Spleen (tissue), 11 donors: ENCODE results near the gene XYLT1. TPM values are rescaled to one million over a fixed set of nuclear protein-coding genes. Genes with fewer than 3 reads are reported as not detected.

Experiments
- DNase-seq: peaks from one replicate; pipeline ENCODE4 v3.0.0-alpha.2; 2020
- H3K27ac ChIP-seq, 8 donors: fragments of 200-600 bp; sonication (generic) in 7 of 8; 1 replicate in 4 of 8; 2 replicates in 4 of 8; pipeline versions ENCODE4 v1.5.0 to v1.8.0; 2016 to 2021; ENCODE audit warnings: inconsistent platforms in 4 of 8, mild to moderate bottlenecking in 4 of 8, moderate library complexity in 1 of 8
- H3K27me3 ChIP-seq, 7 donors: fragments of 200-600 bp; sonication (generic) in 6 of 7; replicated peaks in 1 of 7; 1 replicate in 4 of 7; 2 replicates in 3 of 7; pipeline versions ENCODE4 v1.5.0 to v1.8.0; 2016 to 2021; ENCODE audit warnings: inconsistent platforms in 3 of 7, mild to moderate bottlenecking in 1 of 7
- H3K36me3 ChIP-seq, 6 donors: fragments of 200-600 bp; sonication (generic) in 5 of 6; 1 replicate in 4 of 6; 2 replicates in 2 of 6; pipeline versions ENCODE4 v1.5.0 to v1.8.0; 2016 to 2021; ENCODE audit warnings: inconsistent platforms in 2 of 6
- H3K4me1 ChIP-seq, 6 donors: fragments of 200-600 bp; sonication (generic) in 5 of 6; 1 replicate in 3 of 6; 2 replicates in 3 of 6; pipeline versions ENCODE4 v1.5.0 to v1.8.0; 2016 to 2021; ENCODE audit warnings: inconsistent platforms in 3 of 6
- H3K4me3 ChIP-seq, 8 donors: fragments of 200-600 bp; sonication (generic) in 7 of 8; 1 replicate in 4 of 8; 2 replicates in 4 of 8; pipeline versions ENCODE4 v1.5.0 to v1.8.0; 2016 to 2021; ENCODE audit warnings: inconsistent platforms in 4 of 8, mild to moderate bottlenecking in 4 of 8, moderate library complexity in 2 of 8
- H3K9me3 ChIP-seq, 8 donors: fragments of 200-600 bp; sonication (generic) in 7 of 8; 1 replicate in 4 of 8; 2 replicates in 4 of 8; pipeline versions ENCODE4 v1.5.0 to v1.8.0; 2016 to 2021; ENCODE audit warnings: inconsistent platforms in 4 of 8
- POLR2A ChIP-seq, 3 donors: fragments of 450-650 bp; IDR thresholded peaks; one replicate each; pipeline ENCODE4 v1.5.1; 2017; ENCODE audit warnings: antibody characterized with exemption in 3 of 3, mild to moderate bottlenecking in 1 of 3
- POLR2AphosphoS5 ChIP-seq, 3 donors: sonication (generic); formaldehyde crosslinking; IDR thresholded peaks; one replicate each; pipeline ENCODE4 v1.5.1; 2017; ENCODE audit warnings: antibody characterized with exemption in 3 of 3
- WGBS, 5 donors: extraction: QIAGEN DNeasy Blood & Tissue Kit in 3 of 5; methylation state at CpG; one replicate each; pipeline versions ENCODE4 v1.1.5 to v1.1.7; 2013 to 2018; 5-methylcytosine and 5-hydroxymethylcytosine counted together
- intact Hi-C: fragments of 100-400 bp; cut with DNase I; formaldehyde crosslinking; loops from one replicate; pipeline ENCODE4 v1.15.0; 2023; ENCODE audit warnings: low total_unique reads
- polyA plus RNA-seq, 3 donors: library from polyadenylated mRNA; stranded (reverse); fragments of 200-250 nt; gene quantifications; one replicate each; pipeline ENCODE4 v1.2.1, GENCODE V29; 2013
- total RNA-seq, 7 donors: library from RNA; depleted of rRNA in 3 of 7; stranded (reverse); fragments of >200 nt in 3 of 7; fragmentation: NEBNext Ultra II Directional in 4 of 7; extraction: Animal tissue kit (Norgen Biotek cat#: 25700) in 4 of 7; gene quantifications; one replicate each; pipeline versions ENCODE4 v1.1.0 to v1.2.1, GENCODE V29; 2016 to 2021
- TF ChIP-seq, protein P1 (sequence below), 11 experiments: fragments of 200-600 bp in 7 of 11; fragments of 450-650 bp in 4 of 11; sonication (generic) in 4 of 11; IDR thresholded peaks in 8 of 11; conservative IDR thresholded peaks in 3 of 11; 1 replicate in 7 of 11; 2 replicates in 4 of 11; pipeline versions ENCODE4 v1.4.0 to v1.8.0; 2016 to 2021; ENCODE audit warnings: antibody characterized with exemption in 11 of 11, inconsistent platforms in 4 of 11, mild to moderate bottlenecking in 1 of 11
- donor health status: healthy with polysubstance abuse.
- donor health status: DM: no; HTN: no; CAD: no; lungs with moderate emphysema.
- donor health status: DM: no; HTN: no; CAD: no.
- donor health status: Bipolar disorder and iron deficiency.
- donor health status: healthy.
- donor health status: DM: no; HTN: no; CAD: no.
- donor health status: DM: yes; HTN: yes; CAD: no.

XYLT1 gene
- total and polyA plus RNA-seq, 10 donors, result 2.1 to 40.7 (median 23.5) TPM

DNA sequence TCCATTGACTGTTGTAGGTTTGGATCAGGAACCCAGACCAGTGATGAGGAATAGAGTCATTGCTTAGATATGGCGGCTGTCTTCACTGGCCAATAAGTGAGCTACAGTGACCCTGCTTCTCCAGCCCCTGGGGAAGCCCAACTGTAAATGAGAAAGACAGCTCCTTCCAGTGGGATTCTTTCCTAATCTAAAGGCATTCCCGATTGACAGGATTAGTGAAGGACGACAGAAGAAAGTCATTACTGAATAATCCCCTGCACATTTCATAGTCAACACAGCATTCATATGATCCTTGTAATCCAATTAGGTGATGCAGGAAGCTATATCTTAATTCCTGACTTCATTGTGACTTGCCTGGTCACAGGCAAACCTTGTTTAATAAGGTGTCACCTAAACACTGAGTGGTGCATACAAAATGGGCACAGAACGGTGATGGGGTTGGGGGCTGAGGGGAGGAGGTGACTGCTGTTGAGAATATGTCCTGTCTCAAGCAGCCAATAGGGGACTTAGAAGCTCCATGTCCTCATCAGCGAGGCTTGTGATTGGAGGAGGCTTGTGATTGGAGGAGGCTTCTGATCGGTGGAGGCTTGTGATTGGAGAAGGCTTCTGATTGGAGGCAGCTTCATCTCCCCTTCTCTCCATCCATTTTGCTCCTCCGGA is 242.6 kb downstream of the XYLT1 start:
- TF ChIP-seq POLR2A (IDR thresholded peaks at IDR 0.05), result no peak
- TF ChIP-seq, protein P1, sequence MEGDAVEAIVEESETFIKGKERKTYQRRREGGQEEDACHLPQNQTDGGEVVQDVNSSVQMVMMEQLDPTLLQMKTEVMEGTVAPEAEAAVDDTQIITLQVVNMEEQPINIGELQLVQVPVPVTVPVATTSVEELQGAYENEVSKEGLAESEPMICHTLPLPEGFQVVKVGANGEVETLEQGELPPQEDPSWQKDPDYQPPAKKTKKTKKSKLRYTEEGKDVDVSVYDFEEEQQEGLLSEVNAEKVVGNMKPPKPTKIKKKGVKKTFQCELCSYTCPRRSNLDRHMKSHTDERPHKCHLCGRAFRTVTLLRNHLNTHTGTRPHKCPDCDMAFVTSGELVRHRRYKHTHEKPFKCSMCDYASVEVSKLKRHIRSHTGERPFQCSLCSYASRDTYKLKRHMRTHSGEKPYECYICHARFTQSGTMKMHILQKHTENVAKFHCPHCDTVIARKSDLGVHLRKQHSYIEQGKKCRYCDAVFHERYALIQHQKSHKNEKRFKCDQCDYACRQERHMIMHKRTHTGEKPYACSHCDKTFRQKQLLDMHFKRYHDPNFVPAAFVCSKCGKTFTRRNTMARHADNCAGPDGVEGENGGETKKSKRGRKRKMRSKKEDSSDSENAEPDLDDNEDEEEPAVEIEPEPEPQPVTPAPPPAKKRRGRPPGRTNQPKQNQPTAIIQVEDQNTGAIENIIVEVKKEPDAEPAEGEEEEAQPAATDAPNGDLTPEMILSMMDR (IDR thresholded peaks at IDR 0.05 in 8 of 11, conservative IDR thresholded peaks at IDR 0.05 in 3 of 11), result no peak
- no peak for TF ChIP-seq POLR2AphosphoS5 (IDR thresholded peaks at IDR 0.05)
- WGBS, 5 donors, result 89 to 96% (median 92%) methylated on average over 7 of the region's 7 CpGs

DNA sequence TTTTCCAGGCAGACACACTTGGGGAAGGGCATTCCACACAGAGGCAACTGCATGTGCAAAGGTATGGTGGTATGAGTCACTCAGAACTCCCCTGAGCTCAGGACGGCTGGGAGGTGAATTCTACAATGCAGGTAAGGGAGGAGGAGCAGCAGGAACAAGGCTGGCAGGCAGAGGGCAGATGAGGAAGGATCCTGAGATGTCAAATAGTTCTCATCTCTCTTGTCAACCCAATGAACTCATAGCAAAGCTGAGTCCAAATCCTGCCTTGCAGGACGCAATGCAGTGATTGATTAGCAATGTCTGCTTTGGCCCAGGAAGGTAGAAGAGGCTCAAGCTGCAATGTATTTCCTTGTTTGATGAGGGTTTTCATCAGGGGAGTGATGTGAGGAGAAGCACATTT is 243.5 kb downstream of the XYLT1 start:
- no peak for DNase-seq
- H3K27me3 ChIP-seq, result no peaks in the 10 kb centered on the region
- TF ChIP-seq POLR2A (IDR thresholded peaks at IDR 0.05), result no peak
- intact Hi-C loops, result no loop called here
- H3K36me3 ChIP-seq, result peaks cover 0 to 11% (median 0%) of the 10 kb centered on the region in 6 donors
- no peak overlapping the region for H3K27ac ChIP-seq
- H3K9me3 ChIP-seq, result no peaks in the 10 kb centered on the region
- H3K4me1 ChIP-seq, result peaks cover 0 to 35% (median 16%) of the 10 kb centered on the region in 6 donors
- 76 to 86% (median 80%) methylated on average over 2 of the region's 2 CpGs for WGBS, 5 donors
- H3K4me3 ChIP-seq, result no peak overlapping the region

More for the DNA sequence above, 242.6 kb downstream of the XYLT1 start:
- intact Hi-C loops, result no loop called here
- Histone ChIP-seq H3K9me3 (no peaks in the 10 kb centered on the region), H3K27ac (no peak overlapping the region), H3K27me3 (no peaks in the 10 kb centered on the region), H3K36me3 (peaks cover 0 to 18% (median 0%) of the 10 kb centered on the region in 6 donors), H3K4me3 (no peak overlapping the region), H3K4me1 (peaks cover 0 to 28% (median 13%) of the 10 kb centered on the region in 6 donors)
- no peak for DNase-seq

- WGBS, 5 donors, result 66 to 75% (median 69%) methylated on average over 7 of the region's 7 CpGs
- TF ChIP-seq POLR2AphosphoS5 (IDR thresholded peaks at IDR 0.05), result no peak
- TF ChIP-seq, protein P1 (IDR thresholded peaks at IDR 0.05 in 8 of 11, conservative IDR thresholded peaks at IDR 0.05 in 3 of 11), result no peak
- no peak for TF ChIP-seq POLR2A (IDR thresholded peaks at IDR 0.05)
- Histone ChIP-seq H3K9me3 (no peaks in the 10 kb centered on the region), H3K36me3 (peaks cover 0 to 11% (median 0%) of the 10 kb centered on the region in 6 donors), H3K27me3 (no peaks in the 10 kb centered on the region), H3K4me1 (peaks cover 0 to 35% (median 16%) of the 10 kb centered on the region in 6 donors), H3K27ac (peak overlapping the region in 3 of 8 donors; percentile 28 to 41 (median 30)), H3K4me3 (no peak overlapping the region)
- no peak for DNase-seq
- intact Hi-C loops, result no loop called here
Observed at GRCh38 chr16:17225541-17225940, 245.2 kb downstream of the XYLT1 start.

DNA sequence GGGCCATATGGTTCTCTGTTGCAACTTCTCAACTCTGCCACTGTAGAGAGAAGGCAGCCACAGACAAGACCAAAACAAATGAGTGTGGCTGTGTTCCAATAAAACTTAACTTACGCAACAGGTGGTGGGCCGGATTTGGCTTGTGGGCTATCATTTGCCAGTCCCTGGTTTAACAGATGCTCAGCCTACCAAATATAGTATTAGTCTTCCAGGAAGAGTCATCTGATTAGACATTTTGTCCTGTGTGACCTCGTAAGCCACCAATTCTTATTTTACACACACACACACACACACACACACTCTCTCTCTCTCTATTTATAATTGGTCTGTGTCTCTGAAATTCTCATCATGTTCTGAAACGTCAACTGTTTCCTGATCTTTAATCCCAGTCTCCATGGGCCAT is 245.9 kb downstream of the XYLT1 start:
- no peak for DNase-seq
- 24 to 48% (median 31%) methylated on average over 4 of the region's 4 CpGs for WGBS, 5 donors
- Histone ChIP-seq H3K27ac (peak overlapping the region in 3 of 8 donors; percentile 28 to 41 (median 30)), H3K36me3 (peaks cover 0 to 11% (median 0%) of the 10 kb centered on the region in 6 donors), H3K27me3 (no peaks in the 10 kb centered on the region), H3K4me3 (no peak overlapping the region), H3K9me3 (no peaks in the 10 kb centered on the region), H3K4me1 (peaks cover 0 to 35% (median 16%) of the 10 kb centered on the region in 6 donors)
- TF ChIP-seq POLR2A (IDR thresholded peaks at IDR 0.05) (no peak), POLR2AphosphoS5 (IDR thresholded peaks at IDR 0.05) (peak in 1 of 3 donors; percentile 38)
- intact Hi-C loops, result no loop called here

DNA sequence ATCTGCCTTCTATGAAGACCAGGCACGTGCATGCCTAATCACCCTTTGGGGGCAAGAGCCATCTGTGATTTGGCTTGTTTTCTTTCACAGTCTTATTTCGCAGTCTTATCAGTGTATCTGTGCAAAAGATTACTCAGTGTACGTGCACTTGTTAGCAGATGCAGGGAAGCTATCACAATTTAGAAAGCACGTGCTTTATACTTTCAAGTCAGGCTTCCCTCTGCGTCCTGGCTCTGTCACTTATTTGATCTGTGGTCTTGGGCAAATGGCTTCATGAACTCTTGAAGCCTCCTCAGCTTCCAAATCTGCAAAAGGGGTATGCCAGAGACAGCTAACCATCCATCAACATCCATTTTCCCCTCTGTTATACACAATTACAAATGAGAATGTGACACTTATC is 246.4 kb downstream of the XYLT1 start:
- DNase-seq, result no peak
- Histone ChIP-seq H3K27me3 (no peaks in the 10 kb centered on the region), H3K27ac (peak overlapping the region in 1 of 8 donors; percentile 21), H3K4me3 (no peak overlapping the region), H3K9me3 (no peaks in the 10 kb centered on the region), H3K36me3 (peaks cover 0 to 11% (median 0%) of the 10 kb centered on the region in 6 donors), H3K4me1 (peaks cover 0 to 35% (median 16%) of the 10 kb centered on the region in 6 donors)
- WGBS, 5 donors, result 67 to 80% (median 75%) methylated on average over 5 of the region's 5 CpGs
- intact Hi-C loops, result no loop called here
- TF ChIP-seq, protein P1 (IDR thresholded peaks at IDR 0.05 in 8 of 11, conservative IDR thresholded peaks at IDR 0.05 in 3 of 11), result no peak
- TF ChIP-seq POLR2AphosphoS5 (IDR thresholded peaks at IDR 0.05) (no peak), POLR2A (IDR thresholded peaks at IDR 0.05) (no peak)
